ENCODE data around the gene TMEM14A.

Gene TMEM14A

GRCh38 chr6:52718550-52718949, 47.6 kb downstream of the TMEM14A start:
- Histone ChIP-seq H3K36me3 (ENCODE audit: insufficient read depth, low read length) (no peaks in the 10 kb centered on the region), H2AFZ (ENCODE audit: low read depth, low read length) (no peak overlapping the region), H3K4me3 (ENCODE audit: low read length) (no peak overlapping the region), H3K4me1 (ENCODE audit: insufficient read depth, low read length) (no peaks in the 10 kb centered on the region), H3K9me3 (ENCODE audit: low read length) (no peaks in the 10 kb centered on the region), H3K27me3 (ENCODE audit: insufficient read depth, low read length) (no peaks in the 10 kb centered on the region)

- H3K9me3 ChIP-seq (ENCODE audit: low read length), result no peaks in the 10 kb centered on the region
- H3K4me3 ChIP-seq (ENCODE audit: low read length), result no peak overlapping the region
- H3K4me1 ChIP-seq (ENCODE audit: insufficient read depth, low read length), result no peaks in the 10 kb centered on the region
- no peak overlapping the region for H2AFZ ChIP-seq (ENCODE audit: low read depth, low read length)
- H3K36me3 ChIP-seq (ENCODE audit: insufficient read depth, low read length), result no peaks in the 10 kb centered on the region
- no peaks in the 10 kb centered on the region for H3K27me3 ChIP-seq (ENCODE audit: insufficient read depth, low read length)
These were observed 49.4 kb downstream of the TMEM14A start for GRCh38 chr6:52720321-52720720.

- Histone ChIP-seq H3K27me3 (ENCODE audit: insufficient read depth, low read length) (peaks cover 5% of the 10 kb centered on the region), H3K4me3 (ENCODE audit: low read length) (no peak overlapping the region), H3K36me3 (ENCODE audit: insufficient read depth, low read length) (no peaks in the 10 kb centered on the region), H2AFZ (ENCODE audit: low read depth, low read length) (no peak overlapping the region), H3K9me3 (ENCODE audit: low read length) (no peaks in the 10 kb centered on the region), H3K4me1 (ENCODE audit: insufficient read depth, low read length) (no peaks in the 10 kb centered on the region)
These were observed 53.1 kb downstream of the TMEM14A start for GRCh38 chr6:52724042-52724405.

- Histone ChIP-seq H3K27me3 (ENCODE audit: insufficient read depth, low read length) (peaks cover 6% of the 10 kb centered on the region), H3K36me3 (ENCODE audit: insufficient read depth, low read length) (no peaks in the 10 kb centered on the region), H3K9me3 (ENCODE audit: low read length) (no peaks in the 10 kb centered on the region), H2AFZ (ENCODE audit: low read depth, low read length) (no peak overlapping the region), H3K4me1 (ENCODE audit: insufficient read depth, low read length) (no peaks in the 10 kb centered on the region), H3K4me3 (ENCODE audit: low read length) (no peak overlapping the region)
These were observed 53.7 kb downstream of the TMEM14A start for GRCh38 chr6:52724406-52725121.

GRCh38 chr6:52725143-52725534, 54.2 kb downstream of the TMEM14A start:
- H3K36me3 ChIP-seq (ENCODE audit: insufficient read depth, low read length), result no peaks in the 10 kb centered on the region
- no peak overlapping the region for H2AFZ ChIP-seq (ENCODE audit: low read depth, low read length)
- no peaks in the 10 kb centered on the region for H3K9me3 ChIP-seq (ENCODE audit: low read length)
- H3K27me3 ChIP-seq (ENCODE audit: insufficient read depth, low read length), result peaks cover 6% of the 10 kb centered on the region
- no peak overlapping the region for H3K4me3 ChIP-seq (ENCODE audit: low read length)
- H3K4me1 ChIP-seq (ENCODE audit: insufficient read depth, low read length), result no peaks in the 10 kb centered on the region

GRCh38 chr6:52725535-52726192, 54.8 kb downstream of the TMEM14A start:
- H3K9me3 ChIP-seq (ENCODE audit: low read length), result no peaks in the 10 kb centered on the region
- peaks cover 6% of the 10 kb centered on the region for H3K27me3 ChIP-seq (ENCODE audit: insufficient read depth, low read length)
- no peak overlapping the region for H2AFZ ChIP-seq (ENCODE audit: low read depth, low read length)
- H3K36me3 ChIP-seq (ENCODE audit: insufficient read depth, low read length), result no peaks in the 10 kb centered on the region
- no peak overlapping the region for H3K4me3 ChIP-seq (ENCODE audit: low read length)
- H3K4me1 ChIP-seq (ENCODE audit: insufficient read depth, low read length), result no peaks in the 10 kb centered on the region

- peaks cover 6% of the 10 kb centered on the region for H3K27me3 ChIP-seq (ENCODE audit: insufficient read depth, low read length)
- no peak overlapping the region for H2AFZ ChIP-seq (ENCODE audit: low read depth, low read length)
- H3K4me1 ChIP-seq (ENCODE audit: insufficient read depth, low read length), result peaks cover 3% of the 10 kb centered on the region
- H3K9me3 ChIP-seq (ENCODE audit: low read length), result no peaks in the 10 kb centered on the region
- H3K36me3 ChIP-seq (ENCODE audit: insufficient read depth, low read length), result no peaks in the 10 kb centered on the region
- H3K4me3 ChIP-seq (ENCODE audit: low read length), result no peak overlapping the region
These were observed 55.3 kb downstream of the TMEM14A start for GRCh38 chr6:52726193-52726542.

GRCh38 chr6:52726741-52727535, 56.0 kb downstream of the TMEM14A start:
- no peak overlapping the region for H2AFZ ChIP-seq (ENCODE audit: low read depth, low read length)
- H3K4me3 ChIP-seq (ENCODE audit: low read length), result no peak overlapping the region
- peaks cover 11% of the 10 kb centered on the region for H3K4me1 ChIP-seq (ENCODE audit: insufficient read depth, low read length)
- peaks cover 6% of the 10 kb centered on the region for H3K27me3 ChIP-seq (ENCODE audit: insufficient read depth, low read length)
- H3K9me3 ChIP-seq (ENCODE audit: low read length), result no peaks in the 10 kb centered on the region
- H3K36me3 ChIP-seq (ENCODE audit: insufficient read depth, low read length), result no peaks in the 10 kb centered on the region

- Histone ChIP-seq H3K9me3 (ENCODE audit: low read length) (no peaks in the 10 kb centered on the region), H3K36me3 (ENCODE audit: insufficient read depth, low read length) (no peaks in the 10 kb centered on the region), H3K4me1 (ENCODE audit: insufficient read depth, low read length) (peaks cover 19% of the 10 kb centered on the region), H3K4me3 (ENCODE audit: low read length) (no peak overlapping the region), H3K27me3 (ENCODE audit: insufficient read depth, low read length) (peaks cover 6% of the 10 kb centered on the region), H2AFZ (ENCODE audit: low read depth, low read length) (no peak overlapping the region)
These were observed 57.0 kb downstream of the TMEM14A start for GRCh38 chr6:52727908-52728307.

- Histone ChIP-seq H3K4me1 (ENCODE audit: insufficient read depth, low read length) (peaks cover 19% of the 10 kb centered on the region), H3K36me3 (ENCODE audit: insufficient read depth, low read length) (no peaks in the 10 kb centered on the region), H3K4me3 (ENCODE audit: low read length) (no peak overlapping the region), H3K9me3 (ENCODE audit: low read length) (no peaks in the 10 kb centered on the region), H3K27me3 (ENCODE audit: insufficient read depth, low read length) (peaks cover 6% of the 10 kb centered on the region), H2AFZ (ENCODE audit: low read depth, low read length) (no peak overlapping the region)
These were observed 57.5 kb downstream of the TMEM14A start for GRCh38 chr6:52728394-52728793.

GRCh38 chr6:52729576-52729975, 58.7 kb downstream of the TMEM14A start:
- H2AFZ ChIP-seq (ENCODE audit: low read depth, low read length), result no peak overlapping the region
- H3K4me3 ChIP-seq (ENCODE audit: low read length), result no peak overlapping the region
- peaks cover 19% of the 10 kb centered on the region for H3K4me1 ChIP-seq (ENCODE audit: insufficient read depth, low read length)
- H3K9me3 ChIP-seq (ENCODE audit: low read length), result no peaks in the 10 kb centered on the region
- H3K36me3 ChIP-seq (ENCODE audit: insufficient read depth, low read length), result no peaks in the 10 kb centered on the region
- H3K27me3 ChIP-seq (ENCODE audit: insufficient read depth, low read length), result peaks cover 8% of the 10 kb centered on the region

- Histone ChIP-seq H3K4me1 (ENCODE audit: insufficient read depth, low read length) (peaks cover 19% of the 10 kb centered on the region), H3K9me3 (ENCODE audit: low read length) (no peaks in the 10 kb centered on the region), H3K36me3 (ENCODE audit: insufficient read depth, low read length) (no peaks in the 10 kb centered on the region), H2AFZ (ENCODE audit: low read depth, low read length) (no peak overlapping the region), H3K4me3 (ENCODE audit: low read length) (no peak overlapping the region), H3K27me3 (ENCODE audit: insufficient read depth, low read length) (peaks cover 8% of the 10 kb centered on the region)
These were observed 60.8 kb downstream of the TMEM14A start for GRCh38 chr6:52731719-52732118.

- Histone ChIP-seq H3K4me3 (ENCODE audit: low read length) (no peak overlapping the region), H3K27me3 (ENCODE audit: insufficient read depth, low read length) (peaks cover 8% of the 10 kb centered on the region), H3K4me1 (ENCODE audit: insufficient read depth, low read length) (peaks cover 19% of the 10 kb centered on the region), H3K9me3 (ENCODE audit: low read length) (no peaks in the 10 kb centered on the region), H2AFZ (ENCODE audit: low read depth, low read length) (no peak overlapping the region), H3K36me3 (ENCODE audit: insufficient read depth, low read length) (no peaks in the 10 kb centered on the region)
These were observed 62.3 kb downstream of the TMEM14A start for GRCh38 chr6:52733172-52733571.
